ENCODE measurements around the gene KPTN.

Gene KPTN

DNA sequence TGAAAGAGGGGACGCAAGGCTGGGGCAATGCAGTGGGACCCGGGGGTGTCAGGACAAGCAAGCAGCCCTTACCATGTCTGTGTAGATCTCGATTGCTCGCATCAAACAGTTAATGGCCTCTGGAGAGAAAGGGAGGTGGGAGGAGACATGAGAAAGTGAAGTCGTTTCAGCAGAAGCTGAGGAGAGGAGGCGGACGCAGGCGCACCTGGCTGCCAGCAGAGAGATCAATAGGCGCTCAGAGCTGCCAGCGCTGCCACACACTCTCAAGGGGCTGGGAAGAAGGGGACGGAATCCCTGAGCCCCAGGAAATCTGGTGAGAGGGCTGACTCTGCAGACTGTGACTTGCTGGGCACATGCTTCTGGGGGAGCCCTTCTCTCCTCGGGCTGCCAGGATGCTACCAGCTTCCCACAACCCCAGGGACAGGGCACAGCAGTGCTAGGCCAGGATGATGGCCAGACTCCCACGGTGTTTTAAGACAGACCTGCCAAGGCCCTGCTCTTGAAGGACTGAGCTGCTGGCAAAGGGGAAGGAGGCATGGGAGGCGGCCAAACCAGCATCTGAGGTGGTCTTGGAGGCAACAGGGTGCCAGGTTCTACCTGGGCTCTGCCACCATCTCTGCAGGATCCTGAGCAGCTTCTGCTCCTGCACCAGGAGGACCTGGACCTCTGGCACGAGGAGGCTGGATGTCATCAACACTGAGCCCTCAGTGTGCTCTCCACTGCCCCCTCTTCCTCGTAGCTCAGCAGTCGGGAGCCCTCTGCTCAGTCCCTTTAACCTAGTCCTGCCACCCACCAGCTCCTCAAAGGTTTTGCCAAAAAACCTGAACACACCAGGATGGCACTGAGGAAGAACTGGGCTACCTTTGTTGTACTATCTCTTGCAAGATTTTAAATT, 11.7 kb upstream of the KPTN start:
- no peak overlapping the region for H3K4me3 ChIP-seq (replicated peaks in 1 of 2; ENCODE audit: low read depth in 2 of 2, low read length in 2 of 2)
- TF ChIP-seq, protein P1, sequence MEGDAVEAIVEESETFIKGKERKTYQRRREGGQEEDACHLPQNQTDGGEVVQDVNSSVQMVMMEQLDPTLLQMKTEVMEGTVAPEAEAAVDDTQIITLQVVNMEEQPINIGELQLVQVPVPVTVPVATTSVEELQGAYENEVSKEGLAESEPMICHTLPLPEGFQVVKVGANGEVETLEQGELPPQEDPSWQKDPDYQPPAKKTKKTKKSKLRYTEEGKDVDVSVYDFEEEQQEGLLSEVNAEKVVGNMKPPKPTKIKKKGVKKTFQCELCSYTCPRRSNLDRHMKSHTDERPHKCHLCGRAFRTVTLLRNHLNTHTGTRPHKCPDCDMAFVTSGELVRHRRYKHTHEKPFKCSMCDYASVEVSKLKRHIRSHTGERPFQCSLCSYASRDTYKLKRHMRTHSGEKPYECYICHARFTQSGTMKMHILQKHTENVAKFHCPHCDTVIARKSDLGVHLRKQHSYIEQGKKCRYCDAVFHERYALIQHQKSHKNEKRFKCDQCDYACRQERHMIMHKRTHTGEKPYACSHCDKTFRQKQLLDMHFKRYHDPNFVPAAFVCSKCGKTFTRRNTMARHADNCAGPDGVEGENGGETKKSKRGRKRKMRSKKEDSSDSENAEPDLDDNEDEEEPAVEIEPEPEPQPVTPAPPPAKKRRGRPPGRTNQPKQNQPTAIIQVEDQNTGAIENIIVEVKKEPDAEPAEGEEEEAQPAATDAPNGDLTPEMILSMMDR (IDR thresholded peaks at IDR 0.05; ENCODE audit: low read depth, low read length) = no peak
- DNase-seq (ENCODE audit: low read depth in 2 of 2) = no peak

DNA sequence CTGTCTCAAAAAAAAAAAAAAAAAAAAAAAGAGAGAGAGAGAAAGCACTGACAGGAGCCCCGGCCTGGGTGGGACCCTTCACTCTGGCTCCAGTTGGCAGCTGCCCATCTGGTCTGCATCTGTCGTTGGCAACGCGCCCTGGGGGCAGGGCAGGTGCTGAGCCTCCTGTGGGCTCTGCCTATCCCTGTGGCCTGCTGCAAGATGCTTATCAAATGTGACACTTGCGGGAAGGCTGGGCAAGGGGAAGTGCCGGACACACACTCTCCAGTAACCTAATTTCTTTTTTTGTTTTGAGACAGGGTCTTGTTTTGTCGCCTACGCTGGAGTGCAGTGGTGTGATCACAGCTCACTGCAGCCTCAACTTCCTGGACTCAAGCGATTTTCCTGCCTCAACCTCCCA, 10.7 kb upstream of the KPTN start:
- no peak overlapping the region for H3K4me3 ChIP-seq (replicated peaks in 1 of 2; ENCODE audit: low read depth in 2 of 2, low read length in 2 of 2)
- TF ChIP-seq, protein P1 (IDR thresholded peaks at IDR 0.05; ENCODE audit: low read depth, low read length) = no peak
- no peak for DNase-seq (ENCODE audit: low read depth in 2 of 2)

DNA sequence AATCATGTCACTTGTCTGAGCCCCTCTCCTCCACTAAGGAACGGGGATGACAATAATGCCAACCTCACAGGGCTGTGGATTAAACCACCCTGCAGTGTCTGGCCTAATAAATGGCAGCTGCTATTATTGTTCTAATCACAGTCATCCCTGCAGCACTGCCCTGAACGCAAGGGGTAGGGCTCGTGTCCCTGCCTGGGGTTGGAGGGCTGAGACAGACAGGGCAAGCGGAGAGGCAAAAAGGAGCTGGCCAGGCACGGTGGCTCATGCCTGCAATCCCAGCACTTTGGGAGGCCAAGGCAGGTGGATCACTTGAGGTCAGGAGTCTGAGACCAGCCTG, 10.2 kb upstream of the KPTN start:
- H3K4me3 ChIP-seq (replicated peaks in 1 of 2; ENCODE audit: low read depth in 2 of 2, low read length in 2 of 2) = no peak overlapping the region
- TF ChIP-seq, protein P1 (IDR thresholded peaks at IDR 0.05; ENCODE audit: low read depth, low read length) = no peak
- no peak for DNase-seq (ENCODE audit: low read depth in 2 of 2)

DNA sequence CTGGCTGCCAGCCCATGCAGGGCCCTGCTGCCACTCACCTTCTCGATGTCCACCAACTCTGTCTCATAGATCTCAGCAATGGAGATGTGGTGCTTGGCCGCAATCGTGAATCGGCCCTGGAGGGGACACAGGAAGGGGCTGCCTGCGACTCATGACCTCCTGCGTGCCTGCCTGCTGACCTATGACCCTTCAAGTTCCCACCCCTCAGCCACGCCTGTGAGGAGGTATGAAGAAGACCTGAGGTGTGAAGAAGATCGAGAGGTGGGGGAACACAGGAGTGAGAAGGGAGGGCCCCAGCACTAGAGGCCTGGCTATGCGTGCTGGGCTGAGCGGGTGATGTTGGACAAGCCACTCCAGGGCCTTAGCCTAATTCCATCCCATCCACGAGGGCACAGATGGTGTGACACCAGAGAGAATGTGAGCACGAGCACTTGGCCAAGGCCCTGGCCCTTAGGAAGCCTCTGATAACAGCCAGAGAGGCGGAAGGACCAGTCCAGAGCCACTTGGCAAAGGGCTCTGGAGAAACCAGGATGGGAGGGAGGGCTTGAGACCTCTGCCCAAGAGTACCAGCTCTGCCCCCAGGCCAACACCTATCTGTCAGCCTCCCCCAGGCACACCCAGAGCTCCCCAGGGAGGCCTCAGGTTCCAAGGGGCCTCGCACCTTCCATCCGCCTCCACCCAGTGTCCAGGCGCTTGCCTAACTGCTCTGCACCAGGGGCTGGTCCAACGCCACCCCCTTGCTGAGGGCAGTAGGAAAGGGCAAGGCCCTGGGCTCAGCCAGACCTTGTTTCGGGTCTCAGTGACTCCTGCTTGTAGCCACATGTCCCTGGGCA, 9.6 kb upstream of the KPTN start:
- TF ChIP-seq, protein P1 (IDR thresholded peaks at IDR 0.05; ENCODE audit: low read depth, low read length) = no peak
- DNase-seq (ENCODE audit: low read depth in 2 of 2) = no peak
- H3K4me3 ChIP-seq (replicated peaks in 1 of 2; ENCODE audit: low read depth in 2 of 2, low read length in 2 of 2) = no peak overlapping the region

DNA sequence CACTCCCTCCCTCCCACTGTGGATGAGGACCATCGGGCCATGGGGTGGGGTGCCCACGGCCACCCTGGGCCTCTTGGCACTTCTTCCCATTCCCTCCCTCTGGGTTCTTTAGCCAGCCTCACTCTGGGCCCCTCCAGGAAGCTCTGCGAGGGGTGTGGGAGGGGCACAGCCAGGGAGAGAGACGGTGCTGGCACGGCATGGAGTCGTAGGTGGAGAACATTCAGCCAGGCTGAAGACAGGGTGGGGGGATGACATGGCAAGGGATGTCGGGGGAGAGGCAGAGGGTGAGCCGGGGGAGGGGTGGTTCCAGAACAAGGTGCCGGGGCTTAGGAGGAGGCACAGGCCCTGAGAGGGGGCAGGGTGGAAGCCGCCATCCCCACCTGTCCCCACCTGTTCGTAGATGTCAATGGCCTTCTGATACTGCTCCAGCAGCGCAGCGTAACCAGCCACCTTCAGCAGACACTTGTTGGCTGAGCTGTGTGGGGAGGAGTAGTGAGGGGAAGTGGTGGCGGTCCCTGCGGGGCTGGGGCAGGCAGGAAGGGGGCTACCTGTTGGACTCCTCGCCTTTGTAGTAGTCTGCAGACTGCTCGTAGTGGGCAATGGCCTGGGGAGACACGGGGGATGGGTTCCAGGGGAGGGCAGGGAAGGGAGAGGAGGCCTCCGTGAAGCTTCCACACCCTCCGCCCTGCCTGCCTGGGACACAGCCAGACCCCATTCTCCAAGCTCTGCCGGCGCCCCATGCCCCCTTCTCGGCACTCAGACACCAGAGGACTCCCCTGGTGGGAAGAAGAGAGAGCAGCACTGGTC, 8.8 kb upstream of the KPTN start:
- H3K4me3 ChIP-seq (replicated peaks in 1 of 2; ENCODE audit: low read depth in 2 of 2, low read length in 2 of 2) = no peak overlapping the region
- no peak for DNase-seq (ENCODE audit: low read depth in 2 of 2)
- TF ChIP-seq, protein P1 (IDR thresholded peaks at IDR 0.05; ENCODE audit: low read depth, low read length) = no peak

DNA sequence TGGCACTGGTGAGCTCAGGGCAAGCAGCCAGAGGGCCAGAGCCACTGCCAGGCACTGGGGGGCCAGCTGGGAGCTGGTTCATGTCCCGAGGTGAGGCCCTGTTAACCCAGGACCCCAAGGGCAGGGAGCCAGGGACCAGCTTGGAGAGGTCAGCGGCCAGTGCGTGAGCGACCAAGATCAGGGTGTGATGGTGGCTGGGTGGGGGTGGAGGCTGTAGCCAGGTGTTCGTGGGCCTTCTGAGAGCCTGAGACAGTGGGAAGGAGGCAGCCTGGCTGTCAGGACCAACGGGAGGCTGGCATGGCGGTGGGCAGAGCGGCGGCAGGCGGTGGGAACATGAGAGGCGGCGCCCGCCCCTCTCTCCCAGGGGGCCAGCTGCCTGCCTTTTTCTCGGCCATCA, 8.1 kb upstream of the KPTN start:
- TF ChIP-seq, protein P1 (IDR thresholded peaks at IDR 0.05; ENCODE audit: low read depth, low read length) = no peak

More for the DNA sequence above, 8.1 kb upstream of the KPTN start:
- no peak for DNase-seq (ENCODE audit: low read depth in 2 of 2)
- no peak overlapping the region for H3K4me3 ChIP-seq (replicated peaks in 1 of 2; ENCODE audit: low read depth in 2 of 2, low read length in 2 of 2)
